HL-60 (cell line): ENCODE measurements around the gene GC.

ENCODE experiments used
- DNase-seq, 2 experiments: peaks; one replicate each; pipeline ENCODE4 v3.0.0-alpha.2; 2010 to 2020; ENCODE audit warnings: low read depth in 1 of 2, low spot score in 1 of 2
- H3K27ac ChIP-seq: fragments of 250-450 bp; sonication (Bioruptor Pico); replicated peaks from 2 replicates; pipeline ENCODE4 v1.5.1; 2020; ENCODE audit warnings: mild to moderate bottlenecking, moderate library complexity
- H3K27me3 ChIP-seq: fragments of 250-450 bp; sonication (Bioruptor Pico); 2 replicates; pipeline ENCODE4 v1.5.1; 2021; ENCODE audit warnings: mild to moderate bottlenecking, moderate library complexity; ENCODE audit not compliant: insufficient read depth, poor library complexity, severe bottlenecking
- H3K4me3 ChIP-seq: replicated peaks from 2 replicates; pipeline ENCODE4 v1.5.1; 2011; ENCODE audit warnings: mild to moderate bottlenecking, control low read depth, low read length; ENCODE audit not compliant: insufficient read depth
- CTCF ChIP-seq: IDR thresholded peaks from one replicate; pipeline ENCODE4 v1.5.1; 2011; ENCODE audit warnings: low read length, control low read depth, inconsistent platforms; ENCODE audit not compliant: insufficient read depth
- GABPA ChIP-seq: IDR thresholded peaks from 2 replicates; pipeline ENCODE4 v1.6.1; 2012; ENCODE audit warnings: low read depth
- POLR2AphosphoS5 ChIP-seq: IDR thresholded peaks from 2 replicates; pipeline ENCODE4 v1.6.1; 2012; ENCODE audit warnings: low read depth
- REST ChIP-seq: IDR thresholded peaks from 2 replicates; pipeline ENCODE4 v1.6.1; 2012; ENCODE audit warnings: low read depth; ENCODE audit not compliant: insufficient replicate concordance
- SPI1 ChIP-seq: IDR thresholded peaks from 2 replicates; pipeline ENCODE4 v1.6.1; 2012; ENCODE audit warnings: low read depth, mild to moderate bottlenecking, borderline replicate concordance

The GC gene

GRCh38 chr4:71785959-71786358 lies 2.1 kb upstream of the GC start:
- H3K4me3 ChIP-seq, result no peak overlapping the region
- no peaks in the 10 kb centered on the region for H3K27me3 ChIP-seq
- H3K27ac ChIP-seq, result no peak overlapping the region
- no peak for DNase-seq
- TF ChIP-seq GABPA (no peak), POLR2AphosphoS5 (no peak), REST (no peak), CTCF (no peak)

- DNase-seq, result no peak
- no peaks in the 10 kb centered on the region for H3K27me3 ChIP-seq
- H3K27ac ChIP-seq, result no peak overlapping the region
- TF ChIP-seq CTCF (no peak), POLR2AphosphoS5 (no peak), SPI1 (no peak), GABPA (no peak), REST (no peak)
- no peak overlapping the region for H3K4me3 ChIP-seq
Observed at GRCh38 chr4:71784569-71785197, 804 bp upstream of the GC start.

GRCh38 chr4:71777891-71778290 lies 6.0 kb downstream of the GC start:
- no peak overlapping the region for H3K4me3 ChIP-seq
- DNase-seq, result no peak
- H3K27me3 ChIP-seq, result no peaks in the 10 kb centered on the region
- no peak overlapping the region for H3K27ac ChIP-seq
- TF ChIP-seq REST, result no peak
- no peak for TF ChIP-seq SPI1
- no peak for TF ChIP-seq POLR2AphosphoS5
- TF ChIP-seq GABPA, result no peak
- TF ChIP-seq CTCF, result no peak
